Suppressor macrophage treated with lipopolysaccharide for 1 hour (primary cell): ENCODE results near the gene ITCH.

Experiments
- DNase-seq, 3 donors: peaks; one replicate each; pipeline ENCODE4 v3.0.0-alpha.2; 2020 to 2022

ITCH gene

GRCh38 chr20:34560141-34560523, 197.1 kb downstream of the ITCH start:
- DNase-seq: no peak

GRCh38 chr20:34560614-34561013, 197.5 kb downstream of the ITCH start:
- no peak for DNase-seq
